ENCODE results near the gene NPAS4. TPM values are rescaled to one million over a fixed set of nuclear protein-coding genes. Genes with fewer than 3 reads are reported as not detected.
"Not testable (repeated sequence)": the region's sequence is repeated elsewhere in the genome, so short reads cannot be mapped to it uniquely, and the experiment has no call there.

NPAS4 gene
- polyA plus RNA-seq, 1 experiment = 0.14 TPM

DNA sequence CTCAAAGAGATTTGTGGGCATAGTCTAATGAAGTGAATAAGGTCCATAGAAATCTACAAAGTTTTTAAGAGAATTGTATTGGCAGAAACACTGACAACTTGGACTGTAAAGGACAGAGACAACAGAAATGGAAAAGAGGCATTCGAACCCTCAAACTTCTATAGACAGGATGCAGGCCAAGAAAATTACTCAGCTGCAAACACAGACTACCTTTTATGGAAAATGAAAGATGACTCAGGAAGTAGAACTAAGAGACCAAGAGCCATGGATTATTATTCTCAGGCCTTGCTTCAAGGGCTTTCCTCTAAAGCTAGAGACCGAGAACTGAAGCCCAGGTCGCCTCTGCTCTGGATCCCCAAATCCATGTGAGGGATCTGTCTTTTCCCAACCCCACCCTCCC, 42.1 kb downstream of the NPAS4 start:
- no peak overlapping the region for H3K27ac ChIP-seq (ENCODE audit: low read depth, low read length)
- ChIA-PET CTCF (no interaction called here), POLR2A (no interaction called here)
- H3K9me3 ChIP-seq (ENCODE audit: control insufficient read depth, insufficient read depth, low read length) = no peaks in the 10 kb centered on the region; the same call in 1 of the 2 replicates
- no peak overlapping the region for H3K4me3 ChIP-seq (ENCODE audit: low read depth, low read length)
- TF ChIP-seq, protein P1, sequence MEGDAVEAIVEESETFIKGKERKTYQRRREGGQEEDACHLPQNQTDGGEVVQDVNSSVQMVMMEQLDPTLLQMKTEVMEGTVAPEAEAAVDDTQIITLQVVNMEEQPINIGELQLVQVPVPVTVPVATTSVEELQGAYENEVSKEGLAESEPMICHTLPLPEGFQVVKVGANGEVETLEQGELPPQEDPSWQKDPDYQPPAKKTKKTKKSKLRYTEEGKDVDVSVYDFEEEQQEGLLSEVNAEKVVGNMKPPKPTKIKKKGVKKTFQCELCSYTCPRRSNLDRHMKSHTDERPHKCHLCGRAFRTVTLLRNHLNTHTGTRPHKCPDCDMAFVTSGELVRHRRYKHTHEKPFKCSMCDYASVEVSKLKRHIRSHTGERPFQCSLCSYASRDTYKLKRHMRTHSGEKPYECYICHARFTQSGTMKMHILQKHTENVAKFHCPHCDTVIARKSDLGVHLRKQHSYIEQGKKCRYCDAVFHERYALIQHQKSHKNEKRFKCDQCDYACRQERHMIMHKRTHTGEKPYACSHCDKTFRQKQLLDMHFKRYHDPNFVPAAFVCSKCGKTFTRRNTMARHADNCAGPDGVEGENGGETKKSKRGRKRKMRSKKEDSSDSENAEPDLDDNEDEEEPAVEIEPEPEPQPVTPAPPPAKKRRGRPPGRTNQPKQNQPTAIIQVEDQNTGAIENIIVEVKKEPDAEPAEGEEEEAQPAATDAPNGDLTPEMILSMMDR (IDR thresholded peaks at IDR 0.05; ENCODE audit: low read depth, low read length) = no peak
- peaks cover 6% of the 10 kb centered on the region for H3K27me3 ChIP-seq (ENCODE audit: control insufficient read depth, insufficient read depth, low read length)
- DNase-seq (ENCODE audit: low read depth, low spot score) = no peak

DNA sequence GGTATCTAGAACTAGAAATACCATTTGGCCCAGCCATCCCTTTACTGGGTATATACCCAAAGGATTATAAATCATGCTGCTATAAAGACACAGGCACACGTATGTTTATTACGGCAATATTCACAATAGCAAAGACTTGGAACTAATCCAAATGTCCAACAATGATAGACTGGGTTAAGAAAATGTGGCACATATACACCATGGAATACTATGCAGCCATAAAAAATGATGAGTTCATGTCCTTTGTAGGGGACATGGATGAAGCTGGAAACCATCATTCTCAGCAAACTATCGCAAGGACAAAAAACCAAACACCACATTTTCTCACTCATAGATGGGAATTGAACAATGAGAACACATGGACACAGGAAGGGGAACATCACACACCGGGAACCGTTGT, 43.3 kb downstream of the NPAS4 start:
- DNase-seq (ENCODE audit: low read depth, low spot score); H3K27ac ChIP-seq (ENCODE audit: low read depth, low read length); H3K9me3 ChIP-seq (ENCODE audit: control insufficient read depth, insufficient read depth, low read length); POLR2A ChIA-PET; H3K4me3 ChIP-seq (ENCODE audit: low read depth, low read length); H3K27me3 ChIP-seq (ENCODE audit: control insufficient read depth, insufficient read depth, low read length): not testable (repeated sequence)
- CTCF ChIA-PET = interaction anchor here (1.1 kb wide), 1 partner anchor 25 kb away, joined by 3 read pairs; the partner anchor contains the start of gene MRPL11

DNA sequence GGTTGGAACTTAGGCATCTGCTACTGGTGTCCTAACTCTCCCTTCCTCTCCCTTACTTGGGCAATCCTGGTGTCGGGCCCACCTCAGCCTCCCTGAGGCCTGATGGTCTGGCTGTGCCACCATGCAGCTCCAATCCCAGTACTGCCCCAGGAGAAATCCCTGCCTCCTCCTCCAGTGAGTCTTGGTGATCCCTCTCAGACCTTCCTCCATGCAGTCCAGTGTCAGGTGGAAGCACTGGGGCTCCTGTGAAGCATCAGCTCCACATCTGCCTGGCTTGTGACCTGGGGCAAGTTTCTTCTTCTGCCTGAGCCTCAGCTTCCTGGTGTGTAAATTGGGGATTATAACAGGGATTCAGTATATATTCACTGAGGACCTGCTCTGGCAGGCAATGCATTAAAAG, 44.1 kb downstream of the NPAS4 start:
- no peak overlapping the region for H3K4me3 ChIP-seq (ENCODE audit: low read depth, low read length)
- ChIA-PET CTCF (interaction anchor here (1.1 to 1.2 kb wide), 2 partner anchors 26 to 33 kb away, joined by 3 read pairs; partner anchors contain the start of gene MRPL11), POLR2A (interaction anchor here (0.5 kb wide), 1 partner anchor 19 kb away, joined by 3 read pairs; no protein-coding TSS in a partner anchor)
- DNase-seq (ENCODE audit: low read depth, low spot score) = no peak
- H3K27me3 ChIP-seq (ENCODE audit: control insufficient read depth, insufficient read depth, low read length) = no peaks in the 10 kb centered on the region
- H3K27ac ChIP-seq (ENCODE audit: low read depth, low read length) = no peak overlapping the region
- TF ChIP-seq, protein P1 (IDR thresholded peaks at IDR 0.05; ENCODE audit: low read depth, low read length) = no peak
- no peaks in the 10 kb centered on the region; the same call in 1 of the 2 replicates for H3K9me3 ChIP-seq (ENCODE audit: control insufficient read depth, insufficient read depth, low read length)

DNA sequence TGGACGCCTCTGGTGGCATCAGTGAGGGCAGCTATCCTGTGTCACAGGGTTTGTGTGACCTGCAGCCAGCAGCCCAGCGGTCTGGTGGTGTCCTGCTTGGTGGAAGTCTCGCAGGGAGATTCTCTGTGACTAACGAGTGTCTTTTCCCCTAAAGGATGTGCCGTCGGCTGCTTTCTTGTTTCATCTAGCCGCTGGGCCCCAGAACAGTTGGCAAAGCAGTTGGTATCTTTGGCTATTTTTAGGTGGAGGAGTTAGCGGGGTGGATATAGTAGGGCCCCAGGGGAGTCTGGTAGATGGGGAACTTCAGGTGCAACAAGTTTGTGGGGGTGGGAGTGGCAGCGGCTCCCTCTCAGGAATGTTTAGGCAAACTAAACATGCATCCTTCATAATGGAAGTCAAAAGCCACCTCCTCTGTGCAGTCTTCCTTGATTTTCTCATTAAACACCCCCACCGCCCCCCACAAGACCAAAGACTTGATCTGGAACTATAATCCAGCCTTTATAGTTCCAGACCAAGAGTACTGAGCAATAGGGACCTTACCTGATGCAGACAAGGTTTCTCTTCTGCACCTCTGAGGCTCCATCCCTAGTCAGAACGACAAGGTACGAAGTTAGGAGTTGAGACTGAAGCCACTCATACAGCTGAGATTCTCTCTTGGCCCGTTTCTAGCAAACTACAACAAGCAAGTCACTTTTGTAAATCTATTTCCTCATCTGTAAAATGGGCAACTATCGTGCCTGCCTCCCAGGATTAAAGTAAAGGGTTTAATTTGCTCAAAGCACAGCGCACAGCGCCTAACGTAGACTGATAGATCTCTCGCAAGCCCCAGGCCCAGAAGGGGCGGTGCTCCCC, 44.8 kb downstream of the NPAS4 start:
- ChIA-PET CTCF (interaction anchor here (1.1 to 1.2 kb wide), 3 partner anchors 27 to 47 kb away, joined by 3 to 4 read pairs (median 3); partner anchors contain the start of gene MRPL11), POLR2A (interaction anchor here (1.0 to 2.0 kb wide), 3 partner anchors 14 to 151 kb away, joined by 6 to 32 read pairs (median 8); partner anchors contain the start of genes DPP3, MRPL11 and RBM14)
- no peaks in the 10 kb centered on the region for H3K27me3 ChIP-seq (ENCODE audit: control insufficient read depth, insufficient read depth, low read length)
- peak overlapping the region; percentile 69 for H3K4me3 ChIP-seq (ENCODE audit: low read depth, low read length)
- H3K9me3 ChIP-seq (ENCODE audit: control insufficient read depth, insufficient read depth, low read length) = no peaks in the 10 kb centered on the region; the same call in 1 of the 2 replicates
- H3K27ac ChIP-seq (ENCODE audit: low read depth, low read length) = no peak overlapping the region
- no peak for DNase-seq (ENCODE audit: low read depth, low spot score)
- TF ChIP-seq, protein P1 (IDR thresholded peaks at IDR 0.05; ENCODE audit: low read depth, low read length) = no peak

DNA sequence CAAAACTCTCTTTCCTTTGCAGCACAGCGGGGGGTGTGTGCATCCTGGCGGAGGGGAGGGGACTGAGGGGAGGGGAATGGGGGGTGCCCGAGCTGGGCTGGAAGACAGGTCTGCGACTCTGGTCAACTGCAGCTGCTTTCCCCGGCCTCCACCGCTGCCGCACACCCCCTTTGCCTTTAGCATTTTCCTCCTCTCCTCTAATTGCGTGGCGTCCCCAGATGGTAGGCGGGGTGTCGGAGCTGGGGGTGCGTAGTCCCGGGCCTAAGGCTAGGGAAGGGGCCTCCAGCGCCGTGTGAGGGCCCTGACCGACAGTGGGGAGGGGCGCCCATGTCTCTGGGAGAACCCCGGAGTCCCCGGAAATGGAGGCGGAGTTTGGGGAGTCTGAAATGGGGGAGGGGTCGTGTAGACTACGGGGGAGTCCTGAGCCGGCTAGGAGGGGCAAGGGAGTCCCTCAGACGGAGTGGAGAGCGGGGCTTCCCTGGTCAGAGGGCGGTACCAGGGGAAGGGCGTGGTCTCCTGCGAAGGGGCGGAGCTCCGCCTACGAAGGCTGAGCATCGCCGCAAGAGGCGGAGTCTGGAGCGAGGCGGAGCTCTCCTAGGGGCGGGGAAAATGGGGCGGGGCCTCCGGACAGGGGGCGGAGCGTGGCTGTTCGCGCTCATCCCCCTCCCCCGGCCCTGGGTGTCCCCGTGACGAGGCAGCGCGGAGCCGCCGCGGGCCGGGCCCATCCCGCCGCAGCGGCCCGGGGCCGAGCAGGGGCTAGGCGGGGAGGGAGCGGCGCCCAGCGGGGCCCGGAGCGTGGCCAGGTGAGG, 45.6 kb downstream of the NPAS4 start, which contains the start of gene PELI3:
Gene PELI3, plus strand, starts transcription at position 681 of the 809 bp plus-strand sequence. CDS start 1,224 bp downstream, outside the sequence.
- Histone ChIP-seq H3K27ac (ENCODE audit: low read depth, low read length) (peak within 1 kb of the TSS; percentile 21), H3K27me3 (ENCODE audit: control insufficient read depth, insufficient read depth, low read length) (no peaks in the 10 kb centered on the region), H3K9me3 (ENCODE audit: control insufficient read depth, insufficient read depth, low read length) (no peaks in the 10 kb centered on the region; the same call in 1 of the 2 replicates), H3K4me3 (ENCODE audit: low read depth, low read length) (peak within 1 kb of the TSS; percentile 69)
- POLR2A ChIA-PET = interaction anchor here (0.6 to 2.0 kb wide), 15 partner anchors 14 to 786 kb away, joined by 3 to 32 read pairs (median 4); partner anchors contain the start of genes ACTN3, DPP3, MRPL11 and RBM14
- TF ChIP-seq, protein P1 (IDR thresholded peaks at IDR 0.05; ENCODE audit: low read depth, low read length) = no peak
- DNase-seq (ENCODE audit: low read depth, low spot score) = peak; percentile 79
- CTCF ChIA-PET = interaction anchor here (0.6 to 1.1 kb wide), 6 partner anchors 27 to 308 kb away, joined by 3 to 5 read pairs (median 3); no protein-coding TSS in a partner anchor

All from AG04450 (cell line).